Posterior cingulate gyrus (tissue), 11 donors: ENCODE measurements around the gene PLLP.

Experiments used
- DNase-seq, 10 donors: peaks; one replicate each; pipeline versions ENCODE4 v3.0.0 to v3.0.0-alpha.2; 2020 to 2021; ENCODE audit warnings: mixed read lengths in 3 of 10
- intact Hi-C: fragments of 100-400 bp; cut with DNase I; formaldehyde crosslinking; loops from one replicate; pipeline ENCODE4 v1.15.1; 2023

Gene PLLP

DNA sequence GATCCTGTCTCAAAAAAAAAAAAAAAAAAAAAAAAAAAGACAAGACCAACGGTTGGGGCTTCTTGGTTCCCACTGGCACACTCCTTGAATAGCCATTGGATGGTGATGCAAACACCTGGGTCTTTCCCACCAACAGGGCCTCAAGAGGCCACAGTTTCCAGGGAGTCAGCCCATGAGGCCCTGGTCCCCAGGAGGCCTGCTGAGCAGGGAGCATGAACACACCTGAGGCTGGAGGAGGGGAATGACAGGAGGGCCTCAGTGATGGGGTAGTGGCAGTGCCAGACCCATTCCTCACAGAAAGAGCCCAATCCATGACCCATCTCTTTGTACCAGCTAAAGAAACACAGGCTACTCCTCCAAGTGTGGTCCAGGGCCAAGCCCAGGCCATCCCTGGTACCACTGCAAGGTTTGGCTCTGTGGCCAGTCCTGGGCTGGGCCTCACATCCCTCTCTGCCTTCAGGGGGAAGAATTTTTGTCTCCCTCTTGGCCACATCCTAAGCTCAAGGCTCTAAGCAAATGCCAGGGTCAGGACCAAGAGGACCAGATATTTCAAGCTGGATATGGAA, 25.5 kb downstream of the PLLP start:
- peak in 1 of 10 donors; percentile 67 for DNase-seq
- intact Hi-C loops = no loop called here

DNA sequence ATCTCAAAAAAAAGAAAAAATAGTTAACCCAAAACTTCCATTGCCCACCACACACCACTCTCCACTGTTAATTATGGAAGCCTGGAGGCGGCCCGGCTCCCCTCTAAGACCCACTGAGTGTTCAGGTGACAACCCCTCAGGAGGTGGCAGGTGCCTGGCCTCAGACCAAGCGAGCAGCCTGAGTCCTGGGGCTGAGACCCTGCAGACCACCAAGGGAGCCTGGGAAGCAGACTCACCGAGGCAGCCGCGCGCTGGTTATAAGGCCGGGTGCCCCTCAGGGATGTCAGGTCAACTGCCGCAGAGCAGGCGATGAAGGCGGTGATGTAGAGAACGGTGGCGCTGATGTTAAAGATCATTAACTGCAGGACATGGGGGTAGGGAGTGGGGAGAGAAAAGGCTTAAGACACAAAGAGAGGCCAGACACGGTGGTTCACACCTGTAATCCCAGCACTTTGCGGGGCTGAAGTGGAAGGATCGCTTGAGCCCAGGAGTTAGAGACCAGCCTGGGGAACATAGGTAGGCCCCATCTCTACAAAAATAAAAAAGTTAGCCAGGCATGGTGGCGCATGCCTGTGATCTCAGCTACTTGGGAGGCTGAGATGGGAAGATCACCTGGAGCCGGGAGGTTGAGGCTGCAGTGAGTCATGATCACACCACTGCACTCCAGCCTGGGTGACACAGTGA, 26.1 kb downstream of the PLLP start:
- intact Hi-C loops = no loop called here

DNA sequence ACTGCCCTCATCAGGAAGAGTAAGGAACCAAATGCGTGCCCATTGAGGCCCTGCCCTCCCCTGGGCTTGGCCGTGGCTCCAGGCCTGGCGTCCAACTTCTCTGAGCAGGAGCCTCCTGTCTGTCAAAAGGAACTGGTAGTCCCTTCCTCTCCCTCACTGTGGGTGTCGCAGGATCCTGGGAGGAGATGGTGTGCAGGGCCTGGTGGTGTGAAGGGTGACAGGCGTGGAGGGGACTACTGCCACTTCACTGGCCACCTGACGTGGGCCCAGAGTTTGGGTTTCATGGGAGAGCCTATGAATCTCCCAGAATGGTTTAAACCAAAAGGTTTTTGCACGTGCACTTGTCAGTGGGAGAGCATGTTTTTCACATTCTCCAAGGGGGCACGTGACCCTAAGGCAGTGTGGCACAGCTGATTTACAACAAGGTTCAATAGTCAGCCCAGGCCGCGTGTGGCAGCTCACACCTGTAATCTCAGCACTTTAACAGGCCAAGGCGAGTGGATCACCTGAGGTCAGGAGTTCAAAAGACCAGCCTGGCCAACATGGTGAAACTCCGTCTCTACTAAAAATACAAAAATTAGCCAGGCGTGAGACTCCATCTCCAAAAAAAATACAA, 26.9 kb downstream of the PLLP start:
- peak in 1 of 10 donors; percentile 72 for DNase-seq
- intact Hi-C loops = no loop called here

More for the DNA sequence above, 26.1 kb downstream of the PLLP start:
- peak in 2 of 10 donors; percentile 30 to 81 for DNase-seq

DNA sequence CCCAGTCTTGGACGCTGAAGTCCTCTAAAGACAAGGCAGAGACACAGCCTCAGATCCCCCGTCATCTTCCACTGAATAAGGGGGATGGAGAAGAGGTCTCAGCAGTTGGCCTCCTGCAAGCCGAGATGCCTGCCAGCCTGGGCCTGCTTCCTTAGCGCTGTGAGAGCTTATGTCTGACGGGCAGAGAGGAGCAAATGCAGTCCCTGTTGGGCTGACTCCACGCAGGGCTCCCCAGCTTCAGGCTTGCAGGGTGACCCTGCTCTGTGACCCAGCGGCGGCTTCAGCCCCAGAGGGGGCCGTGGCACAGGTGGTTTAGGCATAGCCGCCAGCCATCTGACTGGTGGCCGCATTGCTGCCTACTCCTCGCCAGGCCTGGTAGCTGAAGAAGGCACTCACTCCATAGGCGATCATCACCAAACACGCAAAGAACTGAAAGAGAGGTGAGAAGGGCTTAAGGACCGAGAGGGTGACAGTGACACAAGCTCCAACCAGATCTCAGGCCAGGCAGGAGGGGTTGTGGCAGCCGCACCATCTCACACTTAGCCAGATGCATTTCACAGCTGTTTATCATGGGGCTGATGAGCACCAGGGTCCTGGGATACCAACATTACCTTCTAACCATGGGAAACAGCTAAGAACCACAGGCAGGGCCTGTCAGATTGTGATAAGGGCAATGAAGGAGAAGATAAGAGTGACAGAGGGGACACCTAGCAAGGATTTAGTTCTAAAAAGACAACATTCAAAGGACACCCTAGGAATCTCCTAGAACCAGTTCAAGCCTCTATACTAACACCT, 27.7 kb downstream of the PLLP start:
- intact Hi-C loops = no loop called here
- DNase-seq = peak in 1 of 10 donors; percentile 59

DNA sequence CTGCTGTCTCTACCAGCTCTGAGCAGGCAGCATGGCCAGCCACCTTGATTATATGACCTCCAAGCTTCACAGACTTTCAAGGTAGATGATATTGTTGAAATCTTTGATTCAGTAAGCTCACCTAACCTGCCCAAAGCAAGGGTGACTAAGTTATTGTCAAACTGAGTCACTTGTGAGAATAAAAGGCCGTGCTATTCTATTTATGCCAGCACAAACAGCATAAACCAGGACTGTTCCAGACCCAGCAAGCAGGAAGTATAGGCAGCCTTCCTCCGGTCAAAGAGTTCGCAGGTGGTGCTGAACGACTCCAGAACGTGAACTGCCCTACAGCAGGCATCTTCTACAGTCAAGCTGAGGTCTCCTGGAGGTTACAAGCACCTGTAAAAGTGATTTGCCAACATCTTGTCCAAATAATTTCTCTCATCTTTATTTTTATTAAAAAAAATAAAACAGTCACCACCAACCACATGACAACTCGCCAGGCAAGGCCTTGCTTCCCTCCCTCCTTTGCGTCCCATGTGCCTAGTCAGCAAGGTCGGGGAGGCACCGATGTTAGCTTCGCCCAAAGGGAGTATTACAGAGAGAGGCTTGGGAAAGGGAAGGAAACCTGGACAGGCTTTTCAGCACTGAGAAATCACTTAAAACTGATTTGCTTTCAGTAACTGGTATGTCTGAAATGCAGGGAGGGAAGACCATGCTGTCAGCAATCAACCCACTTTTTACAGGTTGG, 28.6 kb downstream of the PLLP start:
- intact Hi-C loops = no loop called here
- DNase-seq = no peak

DNA sequence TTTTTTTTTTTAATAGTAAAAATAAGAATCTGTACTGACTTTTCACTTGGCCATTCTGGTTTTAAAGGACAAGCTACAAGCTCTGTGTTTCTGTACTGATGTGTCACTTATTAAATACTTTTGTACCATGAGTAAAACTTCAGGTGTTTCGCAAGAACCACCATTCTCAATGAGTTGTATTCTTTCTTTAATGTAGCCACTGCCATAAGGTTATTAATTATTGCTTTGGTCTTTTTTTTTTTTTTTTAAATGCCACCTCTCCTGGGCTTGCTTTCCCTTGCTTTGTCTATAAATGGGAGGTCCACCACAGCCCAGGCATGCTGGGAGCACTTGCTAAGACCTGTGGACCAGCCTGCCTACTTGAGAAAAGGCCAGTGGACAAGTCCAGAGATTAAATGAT, 31.0 kb downstream of the PLLP start:
- intact Hi-C loops = no loop called here
- DNase-seq = no peak

DNA sequence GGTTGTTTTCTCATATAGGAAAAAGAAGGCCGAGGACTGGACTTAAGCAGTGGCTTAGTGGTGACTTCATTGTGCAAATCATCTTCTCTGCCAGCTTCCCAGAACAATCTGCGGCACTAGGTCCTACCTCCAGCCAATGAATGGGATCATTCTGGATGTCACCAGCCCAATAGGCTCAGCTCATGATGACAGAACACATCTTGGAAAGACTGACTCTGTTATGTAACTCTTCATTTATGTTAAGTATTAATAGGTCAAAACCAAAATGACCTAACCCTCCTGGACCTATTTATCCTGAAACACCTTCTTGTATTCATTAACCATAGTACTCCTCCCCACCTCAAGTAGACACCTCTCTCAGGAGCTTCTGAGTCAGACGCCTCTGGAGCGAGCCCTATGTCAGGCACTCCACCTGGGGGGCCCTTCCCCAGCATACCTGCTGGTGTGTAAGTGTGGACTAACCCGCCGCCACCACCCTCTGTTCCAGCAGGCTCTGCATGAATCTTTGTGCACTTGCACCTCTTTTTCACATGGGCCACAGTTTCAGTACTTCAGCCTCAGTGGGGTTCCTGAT, 32.2 kb downstream of the PLLP start:
- DNase-seq = peak in 1 of 10 donors; percentile 55
- intact Hi-C loops = no loop called here

DNA sequence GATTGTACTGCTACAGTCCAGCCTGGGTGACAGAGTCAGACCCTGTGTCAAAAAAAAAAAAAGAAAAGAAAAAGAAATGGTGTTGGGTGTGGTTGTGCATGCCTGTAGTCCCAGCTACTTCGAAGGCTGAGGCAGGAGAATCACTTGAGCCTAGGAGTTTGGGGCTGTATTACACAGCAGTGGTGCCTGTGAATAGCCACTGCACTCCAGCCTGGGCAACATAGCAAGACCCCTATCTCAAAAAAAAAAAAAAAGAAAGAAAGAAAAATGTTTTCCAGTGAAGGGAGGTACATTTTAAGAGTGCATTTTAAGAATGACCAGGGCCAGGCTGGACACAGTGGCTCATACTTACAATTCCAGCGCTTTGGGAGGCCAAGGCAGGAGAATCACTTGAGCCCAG, 33.1 kb downstream of the PLLP start:
- no peak for DNase-seq
- intact Hi-C loops = no loop called here

DNA sequence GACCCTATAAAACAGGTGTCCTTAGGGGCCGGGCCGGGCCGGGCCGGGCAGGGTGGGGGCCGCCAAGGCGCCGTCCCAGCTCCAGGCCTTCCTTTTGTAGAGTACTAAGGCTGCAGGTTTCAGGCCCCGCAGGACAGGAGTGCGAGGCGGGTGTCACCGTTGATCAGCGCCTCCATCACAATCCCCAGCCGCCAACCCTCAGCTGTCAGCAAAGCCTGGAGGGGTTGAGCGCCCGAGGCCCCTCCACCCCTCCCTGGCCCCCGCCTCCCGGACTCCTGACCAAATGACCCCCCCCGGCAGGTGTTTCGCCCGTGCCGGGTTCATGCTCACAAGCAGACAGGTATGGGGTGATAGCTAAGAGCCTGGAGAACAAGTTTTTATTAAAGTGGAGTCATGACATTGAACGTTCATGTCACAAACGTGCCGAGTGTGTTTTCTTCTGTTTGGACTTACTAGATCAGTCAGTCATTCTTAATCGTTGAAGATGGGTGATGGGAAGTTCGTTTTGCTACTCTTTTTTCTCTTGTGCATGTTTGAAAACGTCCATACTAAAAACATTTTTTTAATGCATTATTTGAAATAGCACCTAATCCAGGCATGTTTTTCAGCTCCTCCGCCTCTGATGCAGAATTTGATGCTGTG, 38.9 kb downstream of the PLLP start:
- intact Hi-C loops = loop anchor here (1.0 to 2.0 kb wide), 2 partner anchors 54 to 59 kb away; partner anchors contain the start of genes PSME3IP1 and RSPRY1
- DNase-seq = peak in 3 of 10 donors; percentile 23 to 90 (median 85)

DNA sequence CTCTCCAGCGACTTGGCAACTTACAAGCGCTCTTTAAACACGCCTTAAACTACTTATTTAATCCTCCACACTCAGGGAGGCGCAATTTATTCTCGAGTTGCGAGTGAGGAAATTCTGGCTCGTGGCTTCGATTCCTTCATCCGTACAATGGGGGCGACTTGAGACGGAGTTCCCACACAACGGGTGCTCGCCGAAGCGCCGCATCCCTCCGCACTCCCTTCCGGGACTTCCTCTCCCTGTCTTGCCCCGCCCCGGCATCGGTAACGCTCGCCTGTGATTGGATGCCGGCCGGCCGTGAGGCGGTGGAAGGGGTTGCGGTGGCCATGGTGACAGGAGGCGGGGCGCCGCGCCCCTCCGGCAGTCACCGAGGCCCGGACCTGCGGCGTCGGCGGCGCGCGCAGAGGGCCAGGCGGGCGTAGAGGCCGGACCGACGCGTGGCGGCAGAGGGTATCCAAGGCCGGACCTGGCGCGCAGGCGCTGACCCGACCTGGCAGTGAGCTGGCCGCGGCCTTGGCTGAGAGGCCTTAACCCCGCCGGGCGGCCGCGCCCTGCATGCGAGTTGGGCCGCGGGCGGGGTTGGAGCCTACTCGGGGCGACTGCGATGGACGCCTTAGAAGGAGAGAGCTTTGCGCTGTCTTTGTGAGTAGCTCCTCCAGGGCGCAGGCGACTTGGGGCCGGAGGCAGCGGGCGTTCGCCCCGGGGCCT, 39.6 kb downstream of the PLLP start, which contains the start of gene ARL2BP:
TSS of gene ARL2BP (plus strand) at position 493 of the 705 bp plus-strand sequence. CDS start at position 602, 109 bp downstream.
- intact Hi-C loops = loop anchor here (1.0 to 2.0 kb wide), 2 partner anchors 54 to 58 kb away; partner anchors contain the start of genes PSME3IP1 and RSPRY1

DNA sequence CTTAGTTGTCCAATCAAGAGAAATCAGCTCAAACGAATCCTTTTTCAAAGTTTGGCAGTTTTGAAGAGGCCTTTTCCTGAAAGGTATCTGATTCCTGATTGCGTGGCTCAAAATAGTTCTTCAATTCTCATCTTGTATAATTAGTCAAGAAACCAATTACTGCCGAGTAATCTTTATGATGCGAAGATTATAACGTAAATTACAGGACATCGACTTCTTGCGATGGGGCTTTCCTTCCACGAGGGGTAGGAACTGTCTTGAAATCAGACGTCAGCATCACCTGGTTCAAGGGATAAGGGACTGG, 40.1 kb downstream of the PLLP start:
- intact Hi-C loops = loop anchor here (2.0 kb wide), 1 partner anchor 58 kb away; the partner anchor contains the start of genes PSME3IP1 and RSPRY1

More for the DNA sequence above, 39.6 kb downstream of the PLLP start, which contains the start of gene ARL2BP:
- DNase-seq = peak; percentile 97 to 100 (median 99)

DNA sequence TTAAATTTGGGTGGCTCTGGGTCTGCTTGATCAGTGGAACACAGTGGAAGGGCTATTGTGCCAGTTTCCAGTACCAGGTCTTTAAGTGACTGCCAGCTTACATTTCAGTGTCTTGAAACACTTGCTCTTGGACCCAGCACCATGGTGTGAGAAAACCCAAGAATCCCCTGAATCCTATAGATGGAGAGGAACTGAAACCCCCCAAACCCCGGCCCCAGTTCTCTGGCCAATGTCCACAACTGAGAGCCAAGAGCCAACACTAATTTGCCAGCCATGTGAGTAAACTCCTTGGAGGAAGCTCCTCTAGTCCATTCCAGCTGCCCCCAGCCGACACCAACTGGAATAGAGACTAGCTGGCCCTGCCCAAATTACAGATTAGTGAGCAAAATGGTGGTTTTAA, 41.8 kb downstream of the PLLP start:
- DNase-seq = no peak
- intact Hi-C loops = no loop called here

More for the DNA sequence above, 40.1 kb downstream of the PLLP start:
- no peak for DNase-seq

DNA sequence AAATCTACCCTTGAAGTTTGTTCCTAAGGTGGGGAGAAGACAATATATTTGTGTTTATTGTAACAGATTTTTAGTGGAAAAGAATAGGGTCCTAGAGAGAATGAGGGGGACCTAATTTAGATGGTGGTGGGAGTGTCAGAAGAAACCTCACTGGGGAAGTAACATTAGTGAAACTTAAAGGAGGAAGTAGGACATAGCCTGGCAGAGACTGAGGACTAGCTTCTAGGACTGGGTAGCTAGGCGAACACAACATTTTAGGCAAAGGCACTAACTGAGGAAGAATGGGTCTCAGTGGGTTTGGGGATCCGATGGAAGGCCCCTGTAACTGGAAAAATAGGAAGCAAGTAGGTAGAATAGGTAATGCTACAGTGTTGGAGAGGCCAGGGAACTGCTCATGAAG, 43.6 kb downstream of the PLLP start:
- DNase-seq = no peak
- intact Hi-C loops = no loop called here

DNA sequence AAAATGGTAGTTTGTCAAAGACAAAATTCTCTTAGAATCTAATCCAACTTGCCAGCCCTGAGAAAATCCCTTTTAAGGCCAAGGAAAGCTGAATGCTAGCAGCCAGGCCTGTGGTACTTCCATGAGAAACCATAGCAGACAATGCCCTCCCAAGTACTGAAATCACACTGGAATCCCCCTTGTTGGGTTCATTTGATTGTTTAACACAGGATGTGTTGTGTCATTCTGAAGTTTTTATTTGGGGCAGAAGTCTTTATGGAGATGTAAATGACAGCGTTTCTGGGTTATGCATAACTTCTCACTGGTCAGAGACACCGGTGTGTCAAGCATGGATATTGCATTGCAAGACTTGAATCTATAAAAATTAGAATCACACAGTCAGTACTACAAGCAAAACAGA, 45.4 kb downstream of the PLLP start:
- DNase-seq = no peak
- intact Hi-C loops = no loop called here

DNA sequence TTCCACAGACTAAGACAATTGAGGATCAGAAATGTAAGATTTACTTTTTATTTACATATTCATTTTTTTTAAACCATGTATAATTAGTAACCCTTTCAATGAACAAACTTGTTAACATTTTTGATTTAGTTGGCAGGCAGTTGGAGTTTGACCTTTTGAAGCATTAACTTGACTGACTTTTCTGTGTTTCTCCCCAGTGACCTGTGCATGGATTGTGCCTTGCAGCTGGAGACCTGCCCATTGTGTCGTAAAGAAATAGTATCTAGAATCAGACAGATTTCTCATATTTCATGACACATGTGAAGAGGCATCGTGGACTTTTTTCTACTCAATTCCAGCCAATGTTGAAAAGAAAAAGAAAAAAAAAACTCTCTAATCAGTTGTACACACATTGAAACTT, 45.8 kb downstream of the PLLP start:
- intact Hi-C loops = no loop called here
- DNase-seq = no peak

DNA sequence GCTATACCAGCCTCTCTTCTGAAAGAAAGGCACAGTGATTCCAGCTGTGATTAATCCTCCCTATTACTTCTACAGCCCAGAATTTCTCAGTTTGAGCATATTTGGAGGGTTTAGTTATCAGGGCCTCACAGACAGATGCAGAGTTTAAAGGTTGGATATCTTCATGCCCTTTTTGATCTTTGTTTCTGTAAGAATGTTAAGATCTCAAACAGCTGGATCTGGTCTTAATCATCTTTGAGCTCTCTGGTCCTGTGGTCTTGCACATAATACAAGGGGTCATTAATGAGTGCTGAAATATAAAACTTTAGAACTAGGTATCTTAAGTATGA, 48.5 kb downstream of the PLLP start:
- no peak for DNase-seq
- intact Hi-C loops = no loop called here

DNA sequence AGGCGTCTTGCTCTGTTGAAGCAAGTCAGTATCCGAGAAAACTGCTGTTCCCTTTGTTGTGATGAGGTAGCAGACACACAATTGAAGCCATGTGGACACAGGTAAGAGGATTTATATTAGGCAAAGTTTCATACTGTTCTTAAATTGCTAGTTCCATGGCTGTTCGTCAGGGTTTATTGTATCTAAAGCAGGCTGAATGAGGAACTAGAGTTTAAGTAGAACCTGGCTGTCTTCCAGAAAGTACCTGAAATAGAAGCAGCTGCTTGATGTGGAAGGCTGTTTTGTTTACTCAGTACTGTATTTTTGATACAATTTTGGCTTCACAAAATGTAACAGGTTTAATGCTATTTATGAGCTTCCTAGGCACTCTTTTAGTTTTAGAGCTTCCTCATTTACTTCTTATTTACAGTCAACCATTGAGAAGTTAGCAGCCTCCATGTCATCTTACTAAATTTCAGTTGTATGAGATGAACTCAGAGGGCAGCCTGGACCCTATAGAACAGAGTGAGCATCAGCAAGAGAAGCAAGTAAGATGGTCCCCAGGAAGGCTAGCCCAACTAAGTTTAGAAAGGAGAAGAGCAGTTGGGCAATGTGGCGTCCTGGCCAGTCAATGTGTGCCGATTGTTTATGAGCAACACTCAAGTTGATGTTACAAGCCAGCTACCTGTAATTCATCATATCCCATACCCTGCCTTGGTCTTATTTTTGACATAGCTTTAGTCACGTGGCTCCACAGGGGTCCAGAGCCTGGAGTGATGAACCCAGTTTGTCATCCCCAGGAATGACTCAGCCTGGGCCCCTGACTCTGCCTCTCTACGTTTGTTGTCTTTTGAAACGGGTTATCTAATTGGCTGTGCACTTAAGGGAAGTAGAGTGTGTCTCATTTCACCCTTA, 49.1 kb downstream of the PLLP start:
- no peak for DNase-seq
- intact Hi-C loops = no loop called here

DNA sequence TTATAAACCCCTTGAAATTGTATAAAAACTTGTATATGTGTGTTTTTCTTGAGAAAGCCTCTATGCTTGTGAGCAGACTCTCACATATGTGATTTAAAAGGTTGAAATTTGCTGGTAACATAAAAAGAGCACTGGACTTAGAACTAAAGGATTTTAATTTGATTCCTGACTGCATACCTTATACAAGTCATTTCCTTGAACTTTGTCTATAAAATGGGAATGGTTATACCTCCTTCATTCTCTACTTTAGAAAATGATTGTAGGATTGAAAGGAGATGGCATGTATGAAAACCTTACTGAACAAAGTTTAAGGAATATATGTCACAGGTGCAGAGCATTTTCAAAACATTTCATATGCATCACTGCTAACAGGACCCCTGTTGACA, 49.8 kb downstream of the PLLP start:
- no peak for DNase-seq
- intact Hi-C loops = no loop called here
